T-helper 1 cell (primary cell): Measurements from ENCODE around the gene DLG2.

Source experiments
- DNase-seq, 5 donors: peaks; one replicate each; pipeline ENCODE4 v3.0.0-alpha.2; 2012 to 2020

The DLG2 gene

DNA sequence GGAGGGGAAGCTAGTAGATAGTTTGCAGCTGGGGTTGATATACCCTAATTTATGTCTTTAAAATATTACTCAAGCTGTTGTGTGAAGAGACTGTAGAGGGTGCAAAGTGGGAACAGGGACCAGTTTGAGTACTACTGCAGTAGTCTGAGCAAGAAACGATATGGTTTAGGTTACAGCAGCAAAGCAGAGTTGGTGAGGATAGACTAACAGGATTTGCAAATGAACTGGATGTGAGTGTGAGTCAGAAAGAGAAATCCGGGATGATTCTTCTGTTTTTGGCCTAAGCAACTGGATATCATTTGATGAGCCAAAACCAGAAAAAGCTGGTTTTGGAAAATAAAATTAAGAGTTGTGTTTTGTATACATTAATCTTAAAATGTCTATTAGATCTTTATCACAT, 1591.5 kb downstream of the DLG2 start:
- no peak for DNase-seq

DNA sequence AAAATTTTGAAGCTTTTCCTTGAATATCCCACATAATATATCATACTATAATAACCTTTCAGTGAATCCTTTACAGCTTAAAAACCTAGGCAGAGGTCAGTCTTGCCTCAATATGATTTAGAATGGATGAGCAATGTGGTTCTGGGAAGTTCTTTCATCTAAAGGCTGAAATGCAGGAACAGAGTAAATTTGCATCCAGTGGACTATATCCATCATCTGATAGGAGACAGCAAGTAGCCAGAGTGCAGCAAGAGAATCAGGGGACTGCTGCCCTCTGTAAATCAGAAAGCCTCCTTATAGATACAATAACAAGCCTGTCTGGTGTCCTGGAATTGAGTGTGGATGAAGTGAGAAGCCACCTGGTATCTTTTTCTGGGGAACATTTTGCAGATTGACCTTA, 1592.7 kb downstream of the DLG2 start:
- DNase-seq = no peak

- no peak for DNase-seq
These were observed 1602.9 kb downstream of the DLG2 start for GRCh38 chr11:84024266-84024665.

- no peak for DNase-seq
These were observed 1604.4 kb downstream of the DLG2 start for GRCh38 chr11:84022695-84023094.

- no peak for DNase-seq
These were observed 1604.9 kb downstream of the DLG2 start for GRCh38 chr11:84022201-84022600.

- no peak for DNase-seq
These were observed 1605.9 kb downstream of the DLG2 start for GRCh38 chr11:84021291-84021690.

GRCh38 chr11:84019571-84020194, 1607.5 kb downstream of the DLG2 start:
- DNase-seq = no peak

- no peak for DNase-seq
These were observed 1612.6 kb downstream of the DLG2 start for GRCh38 chr11:84014539-84014938.

GRCh38 chr11:84012171-84012826, 1614.8 kb downstream of the DLG2 start:
- DNase-seq = no peak

GRCh38 chr11:84003181-84003580, 1624.0 kb downstream of the DLG2 start:
- no peak for DNase-seq

DNA sequence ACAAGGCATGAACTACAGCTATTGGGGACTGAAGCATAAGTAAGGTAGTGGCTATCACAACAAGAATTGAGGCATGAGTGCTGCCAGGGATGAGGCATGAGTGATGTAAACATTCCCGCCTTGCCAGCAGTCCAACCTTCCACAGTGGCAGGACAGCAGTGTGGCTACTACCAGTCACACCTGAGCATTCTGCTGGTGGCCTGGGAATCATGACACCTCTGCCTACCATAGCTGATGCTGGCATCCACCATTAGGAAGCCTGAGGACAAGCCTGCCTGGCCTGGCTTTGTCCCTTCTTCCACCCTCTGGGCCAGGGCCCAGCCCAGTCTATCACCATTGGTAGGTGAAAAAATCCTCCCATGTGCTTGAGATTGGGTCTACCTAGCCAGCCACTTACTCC, 1628.2 kb downstream of the DLG2 start:
- DNase-seq = no peak

DNA sequence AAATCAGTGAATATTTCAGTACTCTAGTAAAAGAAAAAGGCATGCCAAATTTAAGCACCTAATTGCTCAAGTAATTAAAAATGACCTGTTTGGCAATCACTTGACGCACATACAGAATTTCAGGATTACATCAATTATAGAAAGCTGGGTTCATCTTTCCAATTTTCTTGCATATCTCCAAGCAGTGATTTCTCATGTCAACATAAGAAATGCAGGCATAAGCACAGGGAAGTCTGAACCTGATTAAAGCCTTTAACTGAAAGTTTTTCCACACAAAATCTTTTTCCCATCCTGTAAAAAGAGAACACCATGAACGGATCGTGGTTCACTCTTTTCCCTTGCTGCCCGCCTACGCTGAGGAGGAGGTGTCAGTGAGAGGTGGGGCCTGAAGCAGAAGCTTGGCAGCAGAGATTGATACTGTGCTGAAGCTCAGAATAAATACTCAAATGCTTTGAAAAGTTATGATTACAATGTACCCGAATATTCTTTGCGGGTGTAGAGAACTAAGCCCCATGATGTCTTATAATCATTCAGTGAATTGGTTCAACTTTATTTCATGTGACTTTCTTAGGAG, 1636.9 kb downstream of the DLG2 start:
- DNase-seq = no peak

DNA sequence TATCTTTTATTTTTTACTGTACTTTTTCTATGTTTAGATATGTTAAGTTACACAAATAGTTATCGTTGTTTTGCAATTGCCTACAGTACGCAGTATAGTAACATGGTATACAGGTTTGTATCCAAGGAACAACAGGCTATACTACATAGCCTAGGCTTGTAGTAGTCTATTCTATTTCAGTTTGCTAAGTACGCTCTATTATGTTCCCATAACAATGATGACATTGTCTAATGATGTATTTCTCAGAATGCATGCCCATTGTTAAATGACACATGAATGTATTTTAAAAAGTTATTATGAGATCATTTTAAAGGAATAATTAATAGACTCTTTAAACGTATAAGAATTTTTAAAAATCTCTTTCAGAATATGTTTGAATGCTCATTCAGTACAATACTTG, 1644.3 kb downstream of the DLG2 start:
- DNase-seq = no peak

GRCh38 chr11:83979593-83979992, 1647.6 kb downstream of the DLG2 start:
- no peak for DNase-seq

GRCh38 chr11:83978942-83979341, 1648.2 kb downstream of the DLG2 start:
- no peak for DNase-seq

- no peak for DNase-seq
These were observed 1651.1 kb downstream of the DLG2 start for GRCh38 chr11:83976086-83976485.

DNA sequence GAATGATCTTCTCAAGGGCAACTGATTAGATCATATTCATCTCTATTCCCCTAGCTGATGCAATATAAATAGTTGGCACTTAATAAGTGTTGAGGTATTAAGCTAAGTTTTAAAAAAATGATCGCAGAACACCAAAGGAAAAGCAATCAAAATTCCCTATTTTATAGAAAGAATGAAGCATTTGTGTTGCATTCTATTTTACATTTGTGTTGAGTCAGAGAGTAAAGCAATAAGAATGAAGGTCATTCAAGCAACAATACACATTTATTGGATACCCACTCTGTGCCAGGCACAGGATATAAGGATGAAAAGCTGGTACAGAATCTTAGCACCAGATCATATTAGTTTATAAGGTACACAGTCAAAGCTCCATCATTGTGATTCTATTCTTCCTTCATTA, 1654.6 kb downstream of the DLG2 start:
- DNase-seq = no peak

DNA sequence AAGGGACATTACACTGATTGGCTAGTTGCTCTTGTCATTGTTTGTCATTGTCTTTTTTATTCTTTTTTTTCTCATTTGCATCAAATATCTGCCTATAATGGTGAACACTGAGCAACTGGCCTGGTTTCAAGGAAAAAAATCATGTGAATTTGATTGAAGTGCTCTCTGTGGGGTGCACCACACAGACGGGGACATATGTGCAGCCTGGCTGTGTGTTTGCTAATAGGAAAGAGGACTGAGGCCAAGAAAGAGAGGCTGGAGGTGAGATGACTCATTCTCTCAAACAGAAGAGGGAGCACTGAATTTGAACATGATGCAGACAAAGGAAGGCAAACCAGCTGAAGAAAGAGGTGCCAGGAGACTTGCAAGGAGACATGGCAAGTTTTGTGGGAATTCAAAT, 1656.1 kb downstream of the DLG2 start:
- DNase-seq = no peak

- DNase-seq = no peak
These were observed 1657.0 kb downstream of the DLG2 start for GRCh38 chr11:83970061-83970671.

GRCh38 chr11:83957038-83957900, 1669.9 kb downstream of the DLG2 start:
- no peak for DNase-seq

GRCh38 chr11:83956119-83956697, 1670.9 kb downstream of the DLG2 start:
- DNase-seq = no peak

DNA sequence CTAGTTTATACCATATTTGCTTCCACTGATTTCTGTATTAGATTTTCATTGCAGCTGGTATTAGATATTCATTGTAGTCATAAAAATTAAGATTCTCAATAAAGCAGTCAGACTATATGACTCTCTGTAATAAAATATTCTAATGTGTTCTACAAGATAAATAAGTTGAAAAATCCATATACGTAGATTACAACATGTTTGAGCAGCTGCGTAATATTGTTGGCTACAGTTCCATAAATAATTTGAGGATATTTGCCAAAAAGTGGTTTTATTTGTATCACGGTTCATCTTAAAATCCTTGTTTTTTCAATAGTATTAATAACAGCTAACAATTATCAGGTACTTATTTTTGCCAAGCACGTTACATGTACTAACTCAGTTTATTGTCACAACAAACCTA, 1672.4 kb downstream of the DLG2 start:
- DNase-seq = no peak

- DNase-seq = no peak
These were observed 1675.6 kb downstream of the DLG2 start for GRCh38 chr11:83951521-83951920.
